ENCODE results near the gene RFTN1.

- TF ChIP-seq CTCF (IDR thresholded peaks at IDR 0.05) (no peak), EZH2 (IDR thresholded peaks at IDR 0.05; ENCODE audit: borderline replicate concordance, insufficient read depth, low read depth, low read length, poor library complexity, severe bottlenecking) (no peak)
Observed at GRCh38 chr3:16317561-16317945, 195.9 kb downstream of the RFTN1 start.
